Neural cell (in vitro differentiated cells): ENCODE measurements around the gene CPSF3. TPM values are rescaled to one million over a fixed set of nuclear protein-coding genes. Genes with fewer than 3 reads are reported as not detected.

Experiments used
- H2AFZ ChIP-seq: fragments of 200-600, 300-800 bp; sonication (generic), shearing (Covaris generic); 2 replicates; pipeline ENCODE4 v1.6.0; 2014; ENCODE audit warnings: low read depth, mild to moderate bottlenecking, antibody characterized with exemption, low read length, moderate library complexity
- H3F3A ChIP-seq: fragments of 200-600 bp; shearing (Covaris generic); 2 replicates; pipeline ENCODE4 v1.6.1; 2016; ENCODE audit warnings: mild to moderate bottlenecking, moderate library complexity, mixed read lengths, antibody characterized with exemption, low read length; ENCODE audit not compliant: insufficient read depth, poor library complexity, severe bottlenecking
- H3K27ac ChIP-seq: fragments of 200-600, 300-800 bp; sonication (generic), shearing (Covaris generic); 2 replicates; pipeline ENCODE4 v1.5.1; 2014; ENCODE audit warnings: mild to moderate bottlenecking, low read length, moderate library complexity
- H3K27me3 ChIP-seq: fragments of 300-800, 200-600 bp; sonication (generic), shearing (Covaris generic); 2 replicates; pipeline ENCODE4 v1.6.0; 2014; ENCODE audit warnings: mild to moderate bottlenecking, low read depth, low read length, moderate library complexity; ENCODE audit not compliant: insufficient read depth
- H3K36me3 ChIP-seq: fragments of 300-800, 200-600 bp; sonication (generic), shearing (Covaris generic); 2 replicates; pipeline ENCODE4 v1.5.1; 2014; ENCODE audit warnings: mild to moderate bottlenecking, antibody characterized with exemption, low read length, moderate library complexity; ENCODE audit not compliant: insufficient read depth
- H3K4me2 ChIP-seq: fragments of 300-800, 200-600 bp; sonication (generic), shearing (Covaris generic); 2 replicates; pipeline ENCODE4 v1.6.0; 2014; ENCODE audit warnings: mild to moderate bottlenecking, low read length
- H3K4me3 ChIP-seq: fragments of 300-800, 200-600 bp; sonication (generic), shearing (Covaris generic); 2 replicates; pipeline ENCODE4 v1.5.1; 2014; ENCODE audit warnings: mild to moderate bottlenecking, low read length, moderate library complexity
- H3K79me2 ChIP-seq: fragments of 200-600 bp; shearing (Covaris generic); replicated peaks from 2 replicates; pipeline ENCODE4 v1.6.0; 2014; ENCODE audit warnings: mild to moderate bottlenecking, low read length, moderate library complexity; ENCODE audit not compliant: insufficient read depth
- H3K9ac ChIP-seq: fragments of 300-800, 200-600 bp; sonication (generic), shearing (Covaris generic); 2 replicates; pipeline ENCODE4 v1.6.1; 2016; ENCODE audit warnings: mild to moderate bottlenecking, low read length, mixed read lengths
- H3K9me2 ChIP-seq: fragments of 200-600 bp; shearing (Covaris generic); 2 replicates; pipeline ENCODE4 v1.6.1; 2016; ENCODE audit warnings: mild to moderate bottlenecking, low read length, mixed read lengths; ENCODE audit not compliant: insufficient read depth
- H3K9me3 ChIP-seq: fragments of 200-600, 300-800 bp; sonication (generic), shearing (Covaris generic); 2 replicates; pipeline ENCODE4 v1.6.1; 2016; ENCODE audit warnings: mild to moderate bottlenecking, mixed run types, low read length, moderate library complexity, mixed read lengths
- H4K20me1 ChIP-seq: fragments of 200-600 bp; shearing (Covaris generic); 2 replicates; pipeline ENCODE4 v1.6.1; 2016; ENCODE audit warnings: mild to moderate bottlenecking, mixed run types; ENCODE audit not compliant: insufficient read depth
- EP300 ChIP-seq: fragments of 450-650 bp; conservative IDR thresholded peaks from 2 replicates; pipeline ENCODE4 v1.6.1; 2014; ENCODE audit warnings: antibody characterized with exemption, mild to moderate bottlenecking, moderate library complexity; ENCODE audit not compliant: poor library complexity, severe bottlenecking
- EZH2 ChIP-seq: fragments of 200-600, 300-800 bp; shearing (Covaris generic), sonication (generic); IDR thresholded peaks from 2 replicates; pipeline ENCODE4 v1.6.1; 2014; ENCODE audit warnings: antibody characterized with exemption, low read length, borderline replicate concordance, mild to moderate bottlenecking; ENCODE audit not compliant: insufficient read depth, poor library complexity, severe bottlenecking
- MXI1 ChIP-seq: fragments of 450-650 bp; conservative IDR thresholded peaks from 2 replicates; pipeline ENCODE4 v1.6.1; 2014; ENCODE audit warnings: antibody characterized with exemption, mild to moderate bottlenecking; ENCODE audit not compliant: poor library complexity, severe bottlenecking
- POLR2AphosphoS5 ChIP-seq: IDR thresholded peaks from 2 replicates; pipeline ENCODE4 v1.6.1; 2012
- RAD21 ChIP-seq: fragments of 450-650 bp; conservative IDR thresholded peaks from 2 replicates; pipeline ENCODE4 v1.6.1; 2014; ENCODE audit warnings: antibody characterized with exemption, mild to moderate bottlenecking, moderate library complexity
- SMC3 ChIP-seq: fragments of 450-650 bp; conservative IDR thresholded peaks from 2 replicates; pipeline ENCODE4 v1.6.1; 2014; ENCODE audit warnings: antibody characterized with exemption, mild to moderate bottlenecking, moderate library complexity; ENCODE audit not compliant: poor library complexity
- TAF1 ChIP-seq: IDR thresholded peaks from 2 replicates; pipeline ENCODE4 v1.6.1; 2012; ENCODE audit warnings: low read depth
- polyA minus RNA-seq: library from RNA; depleted of rRNA, polyadenylated mRNA; stranded (reverse); fragments of >200 nt; gene quantifications from 2 replicates; pipeline ENCODE4 v1.2.3, GENCODE V29; 2014
- polyA plus RNA-seq: library from polyadenylated mRNA; depleted of rRNA; stranded (reverse); fragments of >200 nt; gene quantifications from 2 replicates; pipeline ENCODE4 v1.2.3, GENCODE V29; 2014
- TF ChIP-seq, protein P1 (sequence below): IDR thresholded peaks from 2 replicates; pipeline ENCODE4 v1.6.1; 2012; ENCODE audit warnings: borderline replicate concordance
- TF ChIP-seq, protein P2 (sequence below): fragments of 450-650 bp; IDR thresholded peaks from 2 replicates; pipeline ENCODE4 v1.5.1; 2014; ENCODE audit warnings: antibody characterized with exemption, mild to moderate bottlenecking, moderate library complexity; ENCODE audit not compliant: poor library complexity, severe bottlenecking

CPSF3 gene
- polyA plus RNA-seq (54.3 and 56.0 TPM in 2 replicates), polyA minus RNA-seq (65.0 and 74.6 TPM in 2 replicates)

DNA sequence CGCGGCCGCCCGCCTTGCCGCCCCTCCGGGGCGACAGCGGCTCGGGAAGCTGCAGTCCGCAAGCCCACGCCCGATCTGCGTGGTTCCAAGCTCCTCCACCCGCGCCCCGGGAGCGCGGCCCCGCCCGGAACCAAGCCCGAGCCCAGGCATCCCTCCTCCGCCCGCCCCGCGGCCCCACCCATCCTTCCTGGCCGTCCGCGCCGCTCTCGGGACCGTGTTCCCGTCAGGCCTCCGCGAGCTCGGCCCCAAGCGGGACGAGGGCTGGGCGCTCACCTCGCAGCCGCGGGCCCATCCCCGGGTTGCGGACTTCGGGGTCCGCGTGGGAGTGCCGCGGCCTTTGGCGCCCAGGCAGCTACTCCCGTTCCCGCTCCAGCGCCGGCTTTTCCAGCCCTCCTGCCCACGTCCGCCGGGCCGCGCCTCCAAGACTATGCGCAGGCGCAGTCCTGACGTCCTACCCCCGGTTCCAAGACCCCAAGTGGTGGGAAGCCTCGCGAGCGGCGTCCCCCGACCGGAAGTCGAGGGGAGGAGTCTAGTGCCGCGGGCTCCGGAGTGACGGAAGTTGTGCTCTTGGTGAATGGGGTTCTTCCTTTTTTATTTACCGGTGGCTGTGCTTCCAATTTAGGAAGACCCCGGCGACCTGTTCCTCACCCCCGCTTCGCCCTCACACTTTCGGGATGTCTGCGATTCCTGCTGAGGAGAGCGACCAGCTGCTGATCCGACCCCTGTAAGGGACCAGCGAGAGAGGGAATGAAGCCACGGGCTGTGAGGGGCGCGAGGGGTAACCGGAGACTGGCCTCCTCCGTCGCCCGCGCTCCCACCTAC is at the start of gene CPSF3, which contains the start of gene ITGB1BP1:
CPSF3 (plus strand) TSS at position 555 of the 822 bp plus-strand sequence; CDS start at position 675, 120 bp downstream.
ITGB1BP1 (minus strand) TSS at position 429 of the 822 bp plus-strand sequence. CDS start 4,831 bp downstream, outside the sequence.
- H3K79me2 ChIP-seq: peaks cover 36% of the 10 kb centered on the region
- H2AFZ ChIP-seq: peak within 1 kb of the TSS; percentile 92
- no peaks in the 10 kb centered on the region for H4K20me1 ChIP-seq
- H3K4me3 ChIP-seq: peak within 1 kb of the TSS; percentile 88
- no peaks in the 10 kb centered on the region for H3K36me3 ChIP-seq
- no peaks in the 10 kb centered on the region for H3K9me3 ChIP-seq
- no peaks in the 10 kb centered on the region for H3K27me3 ChIP-seq
- TF ChIP-seq, protein P1, sequence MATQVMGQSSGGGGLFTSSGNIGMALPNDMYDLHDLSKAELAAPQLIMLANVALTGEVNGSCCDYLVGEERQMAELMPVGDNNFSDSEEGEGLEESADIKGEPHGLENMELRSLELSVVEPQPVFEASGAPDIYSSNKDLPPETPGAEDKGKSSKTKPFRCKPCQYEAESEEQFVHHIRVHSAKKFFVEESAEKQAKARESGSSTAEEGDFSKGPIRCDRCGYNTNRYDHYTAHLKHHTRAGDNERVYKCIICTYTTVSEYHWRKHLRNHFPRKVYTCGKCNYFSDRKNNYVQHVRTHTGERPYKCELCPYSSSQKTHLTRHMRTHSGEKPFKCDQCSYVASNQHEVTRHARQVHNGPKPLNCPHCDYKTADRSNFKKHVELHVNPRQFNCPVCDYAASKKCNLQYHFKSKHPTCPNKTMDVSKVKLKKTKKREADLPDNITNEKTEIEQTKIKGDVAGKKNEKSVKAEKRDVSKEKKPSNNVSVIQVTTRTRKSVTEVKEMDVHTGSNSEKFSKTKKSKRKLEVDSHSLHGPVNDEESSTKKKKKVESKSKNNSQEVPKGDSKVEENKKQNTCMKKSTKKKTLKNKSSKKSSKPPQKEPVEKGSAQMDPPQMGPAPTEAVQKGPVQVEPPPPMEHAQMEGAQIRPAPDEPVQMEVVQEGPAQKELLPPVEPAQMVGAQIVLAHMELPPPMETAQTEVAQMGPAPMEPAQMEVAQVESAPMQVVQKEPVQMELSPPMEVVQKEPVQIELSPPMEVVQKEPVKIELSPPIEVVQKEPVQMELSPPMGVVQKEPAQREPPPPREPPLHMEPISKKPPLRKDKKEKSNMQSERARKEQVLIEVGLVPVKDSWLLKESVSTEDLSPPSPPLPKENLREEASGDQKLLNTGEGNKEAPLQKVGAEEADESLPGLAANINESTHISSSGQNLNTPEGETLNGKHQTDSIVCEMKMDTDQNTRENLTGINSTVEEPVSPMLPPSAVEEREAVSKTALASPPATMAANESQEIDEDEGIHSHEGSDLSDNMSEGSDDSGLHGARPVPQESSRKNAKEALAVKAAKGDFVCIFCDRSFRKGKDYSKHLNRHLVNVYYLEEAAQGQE: peak; percentile 41
- TF ChIP-seq POLR2AphosphoS5: peak; percentile 83
- TF ChIP-seq RAD21: peak; percentile 39
- TF ChIP-seq TAF1: peak; percentile 71
- TF ChIP-seq EP300: no peak
- TF ChIP-seq MXI1: peak; percentile 75
- no peak for TF ChIP-seq SMC3
- TF ChIP-seq EZH2: no peak
- TF ChIP-seq, protein P2, sequence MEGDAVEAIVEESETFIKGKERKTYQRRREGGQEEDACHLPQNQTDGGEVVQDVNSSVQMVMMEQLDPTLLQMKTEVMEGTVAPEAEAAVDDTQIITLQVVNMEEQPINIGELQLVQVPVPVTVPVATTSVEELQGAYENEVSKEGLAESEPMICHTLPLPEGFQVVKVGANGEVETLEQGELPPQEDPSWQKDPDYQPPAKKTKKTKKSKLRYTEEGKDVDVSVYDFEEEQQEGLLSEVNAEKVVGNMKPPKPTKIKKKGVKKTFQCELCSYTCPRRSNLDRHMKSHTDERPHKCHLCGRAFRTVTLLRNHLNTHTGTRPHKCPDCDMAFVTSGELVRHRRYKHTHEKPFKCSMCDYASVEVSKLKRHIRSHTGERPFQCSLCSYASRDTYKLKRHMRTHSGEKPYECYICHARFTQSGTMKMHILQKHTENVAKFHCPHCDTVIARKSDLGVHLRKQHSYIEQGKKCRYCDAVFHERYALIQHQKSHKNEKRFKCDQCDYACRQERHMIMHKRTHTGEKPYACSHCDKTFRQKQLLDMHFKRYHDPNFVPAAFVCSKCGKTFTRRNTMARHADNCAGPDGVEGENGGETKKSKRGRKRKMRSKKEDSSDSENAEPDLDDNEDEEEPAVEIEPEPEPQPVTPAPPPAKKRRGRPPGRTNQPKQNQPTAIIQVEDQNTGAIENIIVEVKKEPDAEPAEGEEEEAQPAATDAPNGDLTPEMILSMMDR: peak; percentile 10
- H3K9me2 ChIP-seq: no peaks in the 10 kb centered on the region
- no peaks in the 10 kb centered on the region for H3F3A ChIP-seq
- peak within 1 kb of the TSS; percentile 91 for H3K4me2 ChIP-seq
- H3K27ac ChIP-seq: peak within 1 kb of the TSS; percentile 80
- peak within 1 kb of the TSS; percentile 83 for H3K9ac ChIP-seq

DNA sequence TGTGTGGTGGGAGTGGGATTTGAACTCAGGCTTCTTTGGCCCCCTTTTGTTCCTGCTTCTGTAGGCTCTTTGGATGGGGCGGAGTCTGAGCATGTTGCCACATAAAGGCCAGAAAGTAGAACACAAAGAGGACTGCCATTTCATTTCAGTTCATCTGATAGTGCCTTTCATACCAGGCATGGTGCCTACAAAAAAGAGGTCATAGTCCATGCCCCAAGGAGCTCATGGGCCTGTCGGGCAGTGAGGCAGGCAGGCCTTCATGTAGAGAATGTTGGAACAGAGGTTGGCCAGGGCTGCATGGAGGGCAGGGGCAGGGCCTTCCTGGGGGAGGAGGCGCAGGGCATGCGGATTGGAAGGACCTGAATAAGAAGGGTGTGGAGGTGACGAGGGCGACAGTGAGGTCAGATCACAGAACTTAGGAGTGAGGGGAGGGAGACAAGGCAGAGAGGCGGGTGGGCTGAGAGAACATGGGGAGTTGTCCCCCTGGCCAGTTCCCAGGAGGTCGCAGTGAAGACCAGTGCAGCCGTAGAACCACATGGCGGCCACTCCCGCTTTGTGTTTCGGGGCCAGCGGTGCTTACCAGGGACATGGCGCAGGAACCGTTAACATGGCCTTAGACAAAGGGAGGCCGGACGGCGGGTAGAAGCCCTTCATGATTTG is 49.3 kb upstream of the CPSF3 start:
- TF ChIP-seq SMC3: no peak
- no peak for TF ChIP-seq TAF1
- TF ChIP-seq MXI1: no peak
- TF ChIP-seq EP300: no peak
- TF ChIP-seq, protein P2: no peak
- no peak for TF ChIP-seq RAD21
- TF ChIP-seq POLR2AphosphoS5: no peak
- TF ChIP-seq, protein P1: no peak
- no peak for TF ChIP-seq EZH2
- Histone ChIP-seq H3K9ac (no peak overlapping the region), H3K27ac (no peak overlapping the region), H3K27me3 (no peaks in the 10 kb centered on the region), H3K4me2 (no peak overlapping the region), H3F3A (no peaks in the 10 kb centered on the region), H2AFZ (no peak overlapping the region), H3K4me3 (no peak overlapping the region), H3K79me2 (no peaks in the 10 kb centered on the region), H3K9me3 (no peaks in the 10 kb centered on the region), H3K36me3 (no peaks in the 10 kb centered on the region), H3K9me2 (no peaks in the 10 kb centered on the region), H4K20me1 (no peaks in the 10 kb centered on the region)
